IPS-18a (cell line): ENCODE results near the gene STX8.

Experiments
- H3K27ac ChIP-seq: one replicate; pipeline ENCODE4 v1.5.1; 2013; ENCODE audit warnings: low read length
- H3K27me3 ChIP-seq: one replicate; pipeline ENCODE4 v1.6.1; 2013; ENCODE audit warnings: mild to moderate bottlenecking, low read length; ENCODE audit not compliant: control insufficient read depth, insufficient read depth
- H3K36me3 ChIP-seq: one replicate; pipeline ENCODE4 v1.6.1; 2013; ENCODE audit warnings: low read depth, low read length; ENCODE audit not compliant: control insufficient read depth
- H3K4me1 ChIP-seq: one replicate; pipeline ENCODE4 v1.6.1; 2013; ENCODE audit warnings: low read depth, low read length; ENCODE audit not compliant: control insufficient read depth
- H3K4me3 ChIP-seq: one replicate; pipeline ENCODE4 v1.5.1; 2013; ENCODE audit warnings: low read length
- H3K9ac ChIP-seq: one replicate; pipeline ENCODE4 v1.6.1; 2013; ENCODE audit warnings: mild to moderate bottlenecking, low read length, moderate library complexity
- H3K9me3 ChIP-seq: one replicate; pipeline ENCODE4 v1.6.1; 2013; ENCODE audit warnings: low read depth, low read length; ENCODE audit not compliant: control insufficient read depth

STX8 gene

GRCh38 chr17:9553596-9553995, 22.0 kb downstream of the STX8 start:
- H3K4me3 ChIP-seq: no peak overlapping the region
- no peaks in the 10 kb centered on the region for H3K9me3 ChIP-seq
- H3K9ac ChIP-seq: no peak overlapping the region
- H3K36me3 ChIP-seq: no peaks in the 10 kb centered on the region
- H3K4me1 ChIP-seq: no peaks in the 10 kb centered on the region
- H3K27ac ChIP-seq: no peak overlapping the region
- H3K27me3 ChIP-seq: no peaks in the 10 kb centered on the region

- no peaks in the 10 kb centered on the region for H3K27me3 ChIP-seq
- no peak overlapping the region for H3K9ac ChIP-seq
- no peaks in the 10 kb centered on the region for H3K4me1 ChIP-seq
- H3K4me3 ChIP-seq: no peak overlapping the region
- no peaks in the 10 kb centered on the region for H3K36me3 ChIP-seq
- H3K9me3 ChIP-seq: no peaks in the 10 kb centered on the region
- H3K27ac ChIP-seq: no peak overlapping the region
These were observed 22.4 kb downstream of the STX8 start for GRCh38 chr17:9553181-9553580.

- Histone ChIP-seq H3K4me3 (no peak overlapping the region), H3K36me3 (no peaks in the 10 kb centered on the region), H3K27me3 (no peaks in the 10 kb centered on the region), H3K9ac (no peak overlapping the region), H3K4me1 (no peaks in the 10 kb centered on the region), H3K9me3 (no peaks in the 10 kb centered on the region), H3K27ac (no peak overlapping the region)
These were observed 26.4 kb downstream of the STX8 start for GRCh38 chr17:9549215-9549614.

GRCh38 chr17:9544221-9544620, 31.4 kb downstream of the STX8 start:
- no peak overlapping the region for H3K4me3 ChIP-seq
- H3K9me3 ChIP-seq: no peaks in the 10 kb centered on the region
- no peaks in the 10 kb centered on the region for H3K36me3 ChIP-seq
- no peak overlapping the region for H3K27ac ChIP-seq
- H3K4me1 ChIP-seq: no peaks in the 10 kb centered on the region
- H3K9ac ChIP-seq: no peak overlapping the region
- H3K27me3 ChIP-seq: no peaks in the 10 kb centered on the region

- H3K27me3 ChIP-seq: no peaks in the 10 kb centered on the region
- H3K9ac ChIP-seq: no peak overlapping the region
- no peaks in the 10 kb centered on the region for H3K9me3 ChIP-seq
- no peaks in the 10 kb centered on the region for H3K4me1 ChIP-seq
- no peak overlapping the region for H3K27ac ChIP-seq
- H3K36me3 ChIP-seq: no peaks in the 10 kb centered on the region
- no peak overlapping the region for H3K4me3 ChIP-seq
These were observed 33.9 kb downstream of the STX8 start for GRCh38 chr17:9541718-9542117.

- no peak overlapping the region for H3K9ac ChIP-seq
These were observed 37.0 kb downstream of the STX8 start for GRCh38 chr17:9538626-9539025.

GRCh38 chr17:9537177-9537776, 38.3 kb downstream of the STX8 start:
- H3K4me3 ChIP-seq: no peak overlapping the region
- H3K27ac ChIP-seq: no peak overlapping the region
- H3K4me1 ChIP-seq: no peaks in the 10 kb centered on the region
- H3K9me3 ChIP-seq: no peaks in the 10 kb centered on the region
- H3K9ac ChIP-seq: no peak overlapping the region
- H3K36me3 ChIP-seq: no peaks in the 10 kb centered on the region
- H3K27me3 ChIP-seq: no peaks in the 10 kb centered on the region

More at GRCh38 chr17:9538626-9539025, 37.0 kb downstream of the STX8 start:
- Histone ChIP-seq H3K4me3 (no peak overlapping the region), H3K27me3 (no peaks in the 10 kb centered on the region), H3K36me3 (no peaks in the 10 kb centered on the region), H3K9me3 (no peaks in the 10 kb centered on the region), H3K4me1 (no peaks in the 10 kb centered on the region), H3K27ac (no peak overlapping the region)

GRCh38 chr17:9536061-9536460, 39.6 kb downstream of the STX8 start:
- H3K27ac ChIP-seq: no peak overlapping the region
- H3K9ac ChIP-seq: no peak overlapping the region
- no peaks in the 10 kb centered on the region for H3K36me3 ChIP-seq

GRCh38 chr17:9533441-9533840, 42.2 kb downstream of the STX8 start:
- H3K4me1 ChIP-seq: peaks cover 4% of the 10 kb centered on the region
- no peak overlapping the region for H3K9ac ChIP-seq
- no peaks in the 10 kb centered on the region for H3K9me3 ChIP-seq
- H3K27me3 ChIP-seq: no peaks in the 10 kb centered on the region
- no peak overlapping the region for H3K27ac ChIP-seq
- H3K4me3 ChIP-seq: no peak overlapping the region
- no peaks in the 10 kb centered on the region for H3K36me3 ChIP-seq

More at GRCh38 chr17:9536061-9536460, 39.6 kb downstream of the STX8 start:
- Histone ChIP-seq H3K4me3 (no peak overlapping the region), H3K9me3 (no peaks in the 10 kb centered on the region), H3K27me3 (no peaks in the 10 kb centered on the region), H3K4me1 (peaks cover 4% of the 10 kb centered on the region)

- Histone ChIP-seq H3K9ac (no peak overlapping the region), H3K27ac (no peak overlapping the region), H3K27me3 (no peaks in the 10 kb centered on the region), H3K9me3 (no peaks in the 10 kb centered on the region), H3K36me3 (no peaks in the 10 kb centered on the region), H3K4me3 (no peak overlapping the region), H3K4me1 (peaks cover 4% of the 10 kb centered on the region)
These were observed 42.9 kb downstream of the STX8 start for GRCh38 chr17:9532715-9533114.

GRCh38 chr17:9531034-9531433, 44.6 kb downstream of the STX8 start:
- Histone ChIP-seq H3K36me3 (no peaks in the 10 kb centered on the region), H3K27ac (no peak overlapping the region), H3K4me3 (no peak overlapping the region), H3K9ac (no peak overlapping the region), H3K4me1 (peaks cover 4% of the 10 kb centered on the region), H3K27me3 (no peaks in the 10 kb centered on the region), H3K9me3 (no peaks in the 10 kb centered on the region)

GRCh38 chr17:9529033-9529700, 46.5 kb downstream of the STX8 start:
- Histone ChIP-seq H3K4me1 (peaks cover 4% of the 10 kb centered on the region), H3K4me3 (no peak overlapping the region), H3K27me3 (no peaks in the 10 kb centered on the region), H3K27ac (no peak overlapping the region), H3K9me3 (no peaks in the 10 kb centered on the region), H3K9ac (no peak overlapping the region), H3K36me3 (no peaks in the 10 kb centered on the region)
